DMS114 treated with DMSO at 0.1 percent for 48 hours (cell line): ENCODE results near the gene CNPY1.

ENCODE experiments used
- DNase-seq: peaks from one replicate; lab custom pipeline; 2025; ENCODE audit not compliant: unreplicated experiment; lab: John Stamatoyannopoulos, UW

CNPY1 gene

GRCh38 chr7:155469311-155470185 lies 76.8 kb downstream of the CNPY1 start:
- DNase-seq: no peak

- no peak for DNase-seq
Measured at GRCh38 chr7:155468785-155469148, 77.6 kb downstream of the CNPY1 start.

- DNase-seq: peak; percentile 15
Measured at GRCh38 chr7:155467846-155468784, 78.2 kb downstream of the CNPY1 start.

GRCh38 chr7:155466814-155467733 lies 79.3 kb downstream of the CNPY1 start:
- no peak for DNase-seq

GRCh38 chr7:155466142-155466813 lies 80.1 kb downstream of the CNPY1 start:
- DNase-seq: no peak

- DNase-seq: no peak
Measured at GRCh38 chr7:155465761-155466141, 80.6 kb downstream of the CNPY1 start.

GRCh38 chr7:155464948-155465739 lies 81.2 kb downstream of the CNPY1 start:
- no peak for DNase-seq

- DNase-seq: no peak
Measured at GRCh38 chr7:155464183-155464582, 82.2 kb downstream of the CNPY1 start.

- DNase-seq: no peak
Measured at GRCh38 chr7:155463114-155463811, 83.1 kb downstream of the CNPY1 start.

GRCh38 chr7:155462163-155462735 lies 84.1 kb downstream of the CNPY1 start:
- DNase-seq: no peak

- DNase-seq: no peak
Measured at GRCh38 chr7:155461631-155462030, 84.7 kb downstream of the CNPY1 start.

GRCh38 chr7:155460926-155461613 lies 85.3 kb downstream of the CNPY1 start:
- no peak for DNase-seq

- no peak for DNase-seq
Measured at GRCh38 chr7:155459700-155460461, 86.5 kb downstream of the CNPY1 start.

GRCh38 chr7:155458878-155459699 lies 87.3 kb downstream of the CNPY1 start:
- no peak for DNase-seq

GRCh38 chr7:155458111-155458877 lies 88.1 kb downstream of the CNPY1 start, which contains the start of gene EN2:
TSS of gene EN2 (plus strand) at chr7:155458129. CDS start at chr7:155458378, 249 bp downstream.
- no peak for DNase-seq
